ENCODE results near the gene IGF2BP2.

DNA sequence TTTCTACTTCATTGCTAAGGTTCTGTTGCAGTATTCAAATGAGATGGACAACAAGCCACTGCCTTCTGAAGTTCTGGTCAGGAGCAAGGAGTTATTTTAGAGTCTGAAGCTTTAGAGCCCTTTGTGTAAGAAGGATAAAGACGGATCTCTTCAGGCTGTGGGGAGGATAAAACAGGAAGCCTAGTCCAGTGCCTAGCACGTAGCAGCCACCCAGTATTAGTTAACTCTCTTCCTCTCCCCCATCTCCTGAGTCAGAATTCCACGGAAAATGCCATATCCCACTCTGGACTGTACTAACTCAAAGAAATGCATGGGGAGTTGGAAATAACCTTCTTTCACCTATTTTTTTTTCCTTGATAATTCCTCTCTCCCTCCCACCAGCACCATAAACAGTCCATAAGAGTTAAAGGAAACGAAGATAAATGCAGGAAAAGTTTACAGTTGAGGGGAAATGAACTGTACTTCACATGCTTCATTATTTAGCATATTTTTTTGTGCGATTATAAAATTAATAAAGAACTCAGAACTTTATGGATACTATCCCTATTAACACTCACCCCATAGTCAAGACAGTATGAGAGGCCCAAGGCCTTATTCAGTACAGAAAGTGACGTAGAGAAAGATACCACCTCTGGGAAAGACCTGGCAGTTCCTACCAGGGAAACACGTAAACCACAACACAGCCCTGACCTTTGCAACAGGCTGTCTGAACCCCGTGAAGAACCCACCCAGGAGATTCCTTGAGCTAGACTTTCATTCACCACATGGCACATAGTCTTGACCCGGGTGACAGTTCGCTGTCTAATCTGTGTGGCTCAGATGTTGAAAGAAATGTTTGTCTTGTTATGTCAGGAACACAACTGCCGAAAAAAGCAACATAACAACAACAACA, 9.2 kb downstream of the IGF2BP2 start:
- no peak for TF ChIP-seq EP300 (IDR thresholded peaks at IDR 0.05)
- TF ChIP-seq POLR2A (IDR thresholded peaks at IDR 0.05) = no peak
- TF ChIP-seq, protein P1, sequence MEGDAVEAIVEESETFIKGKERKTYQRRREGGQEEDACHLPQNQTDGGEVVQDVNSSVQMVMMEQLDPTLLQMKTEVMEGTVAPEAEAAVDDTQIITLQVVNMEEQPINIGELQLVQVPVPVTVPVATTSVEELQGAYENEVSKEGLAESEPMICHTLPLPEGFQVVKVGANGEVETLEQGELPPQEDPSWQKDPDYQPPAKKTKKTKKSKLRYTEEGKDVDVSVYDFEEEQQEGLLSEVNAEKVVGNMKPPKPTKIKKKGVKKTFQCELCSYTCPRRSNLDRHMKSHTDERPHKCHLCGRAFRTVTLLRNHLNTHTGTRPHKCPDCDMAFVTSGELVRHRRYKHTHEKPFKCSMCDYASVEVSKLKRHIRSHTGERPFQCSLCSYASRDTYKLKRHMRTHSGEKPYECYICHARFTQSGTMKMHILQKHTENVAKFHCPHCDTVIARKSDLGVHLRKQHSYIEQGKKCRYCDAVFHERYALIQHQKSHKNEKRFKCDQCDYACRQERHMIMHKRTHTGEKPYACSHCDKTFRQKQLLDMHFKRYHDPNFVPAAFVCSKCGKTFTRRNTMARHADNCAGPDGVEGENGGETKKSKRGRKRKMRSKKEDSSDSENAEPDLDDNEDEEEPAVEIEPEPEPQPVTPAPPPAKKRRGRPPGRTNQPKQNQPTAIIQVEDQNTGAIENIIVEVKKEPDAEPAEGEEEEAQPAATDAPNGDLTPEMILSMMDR (IDR thresholded peaks at IDR 0.05) = no peak
